OCI-LY1 (cell line): ENCODE measurements around the gene LIMCH1.

Source experiments
- CTCF ChIP-seq: fragments of 200-600 bp; sonication (generic), shearing (Covaris generic); IDR thresholded peaks from 2 replicates; pipeline ENCODE4 v1.5.1; 2017; ENCODE audit warnings: mild to moderate bottlenecking, antibody characterized with exemption, low read length, moderate library complexity, mixed read lengths
- EZH2 ChIP-seq: fragments of 200-600 bp; sonication (generic), shearing (Covaris generic); IDR thresholded peaks from 2 replicates; pipeline ENCODE4 v1.8.0; 2017; ENCODE audit warnings: borderline replicate concordance, mixed run types, mild to moderate bottlenecking, antibody characterized with exemption, low read length, moderate library complexity, mixed read lengths

DNA sequence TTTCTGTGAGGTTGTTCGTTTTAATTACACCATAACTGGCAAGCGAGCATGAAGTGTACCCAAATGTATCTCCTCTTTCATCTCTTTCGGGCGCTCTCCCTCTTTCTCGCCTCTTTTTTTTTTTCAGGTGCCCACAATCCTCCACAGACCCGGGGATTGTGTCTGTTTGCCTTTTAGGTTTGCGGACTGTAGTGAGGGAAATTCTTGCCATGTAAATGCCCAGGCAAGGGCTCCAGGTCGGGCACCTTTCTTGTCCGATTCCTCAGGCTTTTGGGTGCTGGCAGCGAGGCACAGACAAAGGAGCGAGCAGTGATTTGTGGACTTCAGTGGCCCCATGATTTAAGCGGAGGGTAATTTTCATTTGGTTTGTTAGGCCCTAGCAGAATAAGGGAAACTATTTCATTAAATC is 211.7 kb downstream of the LIMCH1 start:
- TF ChIP-seq CTCF (no peak), EZH2 (no peak)
